Measurements from ENCODE around the gene RAB6A. TPM values are rescaled to one million over a fixed set of nuclear protein-coding genes. Genes with fewer than 3 reads are reported as not detected.

Gene RAB6A
- total RNA-seq, 6 donors from 2014 or later: 63.9 to 161 (median 136) TPM

DNA sequence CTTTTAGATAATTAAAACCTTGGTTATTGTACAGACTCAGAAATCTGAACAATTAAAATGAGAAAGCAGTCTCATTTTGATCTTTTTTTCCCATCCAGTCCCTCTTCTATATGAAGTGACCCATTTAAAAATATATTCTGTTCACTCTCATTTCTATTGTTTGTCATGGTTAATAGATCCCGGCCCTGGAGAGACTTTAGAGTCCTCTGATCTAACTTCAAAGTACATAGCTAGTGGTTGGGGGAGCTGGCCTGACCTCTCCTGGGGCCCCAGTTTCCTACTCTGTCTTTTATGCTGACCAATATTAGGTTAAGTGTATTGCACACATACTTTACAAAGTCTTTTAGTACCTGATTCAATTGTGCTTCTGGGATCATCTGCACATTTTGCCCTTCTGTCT lies 40.3 kb upstream of the RAB6A start:
- H3K27me3 ChIP-seq: no peaks in the 10 kb centered on the region
- DNase-seq (no peak), ATAC-seq (ENCODE audit: low FRiP score in 2 of 2) (no peak)
- no peak overlapping the region for H3K4me3 ChIP-seq
- 62 to 83% methylated on average over 1 of the region's 1 CpG for WGBS, 2 donors
- no peak overlapping the region for H3K27ac ChIP-seq
- H3K4me1 ChIP-seq: no peaks in the 10 kb centered on the region
- no peaks in the 10 kb centered on the region for H3K9me3 ChIP-seq
- H3K36me3 ChIP-seq: peaks cover 0 to 16% (median 9%) of the 10 kb centered on the region in 4 donors
- TF ChIP-seq CTCF (IDR thresholded peaks at IDR 0.05) (no peak), EP300 (IDR thresholded peaks at IDR 0.05) (no peak), POLR2A (IDR thresholded peaks at IDR 0.05) (no peak), POLR2AphosphoS5 (IDR thresholded peaks at IDR 0.05) (no peak)

DNA sequence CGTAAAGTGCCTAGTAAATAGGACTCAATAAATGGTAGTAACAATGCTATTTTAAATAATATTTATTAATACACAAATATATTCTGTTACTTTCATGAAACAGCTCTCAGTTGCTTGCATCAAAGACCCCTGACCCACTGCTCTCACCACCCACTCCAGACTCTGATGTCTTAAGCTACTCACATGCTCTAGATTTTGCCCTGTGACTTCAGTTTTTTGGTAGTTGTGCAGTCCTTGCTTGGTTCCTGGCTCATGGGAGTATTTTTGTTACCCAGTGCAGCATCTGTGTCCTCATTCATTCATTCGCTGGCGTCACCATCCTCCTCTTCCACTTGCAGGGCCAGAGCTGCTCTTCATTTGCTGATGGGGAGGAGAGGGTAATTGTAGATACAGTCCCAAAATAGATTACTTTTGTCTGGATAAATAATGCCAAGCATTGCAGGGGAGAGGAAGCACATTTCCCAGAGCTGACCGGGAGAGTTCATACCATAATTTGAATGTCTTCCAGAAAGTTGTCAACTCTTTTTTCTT lies 39.5 kb upstream of the RAB6A start:
- Histone ChIP-seq H3K27me3 (no peaks in the 10 kb centered on the region), H3K27ac (no peak overlapping the region), H3K4me1 (no peaks in the 10 kb centered on the region), H3K36me3 (peaks cover 0 to 16% (median 11%) of the 10 kb centered on the region in 4 donors), H3K4me3 (no peak overlapping the region), H3K9me3 (no peaks in the 10 kb centered on the region)
- TF ChIP-seq POLR2AphosphoS5 (IDR thresholded peaks at IDR 0.05): no peak
- no peak for TF ChIP-seq CTCF (IDR thresholded peaks at IDR 0.05)
- TF ChIP-seq POLR2A (IDR thresholded peaks at IDR 0.05): no peak
- no peak for TF ChIP-seq EP300 (IDR thresholded peaks at IDR 0.05)
- ATAC-seq (ENCODE audit: low FRiP score in 2 of 2): no peak
- WGBS, 2 donors: 85 to 91% methylated on average over 4 of the region's 4 CpGs
- no peak for DNase-seq

- no peaks in the 10 kb centered on the region for H3K9me3 ChIP-seq
- H3K27ac ChIP-seq: no peak overlapping the region
- WGBS, 2 donors: 89 to 93% methylated on average over 7 to 10 of the region's 10 CpGs
- peaks cover 0 to 16% (median 11%) of the 10 kb centered on the region in 4 donors for H3K36me3 ChIP-seq
- no peak for ATAC-seq (ENCODE audit: low FRiP score in 2 of 2)
- H3K4me3 ChIP-seq: no peak overlapping the region
- no peak for DNase-seq
- H3K4me1 ChIP-seq: peaks cover 0 to 1% (median 0%) of the 10 kb centered on the region in 4 donors
- no peak for TF ChIP-seq POLR2A (IDR thresholded peaks at IDR 0.05)
- no peak for TF ChIP-seq POLR2AphosphoS5 (IDR thresholded peaks at IDR 0.05)
- TF ChIP-seq EP300 (IDR thresholded peaks at IDR 0.05): no peak
- TF ChIP-seq CTCF (IDR thresholded peaks at IDR 0.05): no peak
- no peaks in the 10 kb centered on the region for H3K27me3 ChIP-seq
Measured at GRCh38 chr11:73797457-73797856, 36.6 kb upstream of the RAB6A start.

GRCh38 chr11:73795925-73796632 lies 35.2 kb upstream of the RAB6A start:
- 85 to 91% methylated on average over 11 to 14 of the region's 19 CpGs for WGBS, 2 donors
- DNase-seq: peak in 1 of 2 donors; percentile 44
- TF ChIP-seq POLR2AphosphoS5 (IDR thresholded peaks at IDR 0.05): no peak
- TF ChIP-seq EP300 (IDR thresholded peaks at IDR 0.05): no peak
- TF ChIP-seq CTCF (IDR thresholded peaks at IDR 0.05): no peak
- TF ChIP-seq POLR2A (IDR thresholded peaks at IDR 0.05): no peak
- no peak overlapping the region for H3K27ac ChIP-seq
- H3K4me1 ChIP-seq: peaks cover 0 to 4% (median 0%) of the 10 kb centered on the region in 4 donors
- no peaks in the 10 kb centered on the region for H3K9me3 ChIP-seq
- peaks cover 0 to 20% (median 11%) of the 10 kb centered on the region in 4 donors for H3K36me3 ChIP-seq
- peak in 1 of 2 donors; percentile 52 for ATAC-seq (ENCODE audit: low FRiP score in 2 of 2)
- H3K4me3 ChIP-seq: no peak overlapping the region
- no peaks in the 10 kb centered on the region for H3K27me3 ChIP-seq
